Activated naive CD8-positive, alpha-beta T cell treated with anti-CD3 and anti-CD28 coated beads, Interleukin-2, amount 50 U/mL, for 16 hours (primary cell): Measurements from ENCODE around the gene TCERG1L.
"Not testable (repeated sequence)": the region's sequence is repeated elsewhere in the genome, so short reads cannot be mapped to it uniquely, and the experiment has no call there.

Experiments used
- DNase-seq: peaks from one replicate; pipeline ENCODE4 v3.0.0-alpha.2; 2020; ENCODE audit warnings: low read depth, low spot score

TCERG1L gene

GRCh38 chr10:131187274-131187673 is 124.2 kb downstream of the TCERG1L start:
- no peak for DNase-seq

DNA sequence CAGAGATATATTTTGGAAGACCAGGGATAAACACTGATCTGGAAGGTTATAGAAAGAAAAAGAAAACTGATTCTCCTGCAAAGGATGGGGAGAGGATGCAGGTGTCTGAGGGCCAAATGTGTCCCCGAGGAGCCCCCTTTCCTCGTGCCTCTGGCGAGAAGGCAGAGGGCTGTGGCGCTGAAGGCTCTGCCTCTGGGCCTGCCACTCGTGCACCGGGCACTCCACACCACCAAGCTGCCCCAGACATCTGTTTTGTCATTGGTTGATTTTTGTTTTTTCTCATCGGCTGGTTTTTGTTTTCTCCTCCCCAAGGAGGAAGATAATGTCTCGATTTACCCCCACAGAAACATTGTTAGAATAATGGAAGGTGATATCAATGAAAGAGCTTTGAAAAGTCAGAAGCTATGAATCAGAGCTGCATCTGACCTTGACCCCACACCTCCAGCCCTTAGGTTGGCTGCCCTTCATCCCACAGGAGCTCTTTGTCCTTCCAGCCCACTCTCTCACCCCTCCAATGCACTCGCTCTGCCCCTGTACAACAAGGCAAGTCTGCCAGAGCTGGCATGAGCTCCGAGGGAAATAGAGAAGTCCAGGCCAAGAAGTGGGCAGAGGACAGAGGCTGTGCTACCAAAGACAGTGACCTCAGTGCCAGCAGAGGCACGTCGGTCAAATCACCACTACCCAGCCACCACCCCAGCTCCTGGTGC is 124.8 kb downstream of the TCERG1L start:
- no peak for DNase-seq

DNA sequence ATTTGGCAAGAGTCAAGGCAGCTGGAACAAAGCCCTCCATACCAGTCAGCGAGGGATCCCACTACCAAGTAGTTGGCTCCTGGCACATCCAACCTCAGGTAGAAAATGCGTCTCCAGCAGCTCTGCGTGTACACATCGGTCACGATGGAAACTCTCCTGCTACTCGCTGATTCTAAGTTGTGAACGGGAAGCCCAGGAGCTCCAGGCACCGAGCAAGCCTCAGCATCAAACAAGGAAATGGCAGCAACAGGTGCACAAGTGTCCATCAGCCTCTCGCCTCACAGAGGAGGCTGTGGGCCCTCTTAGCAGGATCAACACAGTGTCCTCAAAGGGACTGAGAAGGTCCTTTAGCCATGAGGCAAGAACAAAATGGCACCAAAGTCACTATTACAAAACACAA is 127.0 kb downstream of the TCERG1L start:
- DNase-seq = no peak

- DNase-seq = no peak
Observed at GRCh38 chr10:131183546-131184045, 127.9 kb downstream of the TCERG1L start.

- DNase-seq = no peak
Observed at GRCh38 chr10:131181456-131181855, 130.1 kb downstream of the TCERG1L start.

GRCh38 chr10:131180740-131181415 is 130.6 kb downstream of the TCERG1L start:
- DNase-seq = no peak

- no peak for DNase-seq
Observed at GRCh38 chr10:131180086-131180485, 131.4 kb downstream of the TCERG1L start.

DNA sequence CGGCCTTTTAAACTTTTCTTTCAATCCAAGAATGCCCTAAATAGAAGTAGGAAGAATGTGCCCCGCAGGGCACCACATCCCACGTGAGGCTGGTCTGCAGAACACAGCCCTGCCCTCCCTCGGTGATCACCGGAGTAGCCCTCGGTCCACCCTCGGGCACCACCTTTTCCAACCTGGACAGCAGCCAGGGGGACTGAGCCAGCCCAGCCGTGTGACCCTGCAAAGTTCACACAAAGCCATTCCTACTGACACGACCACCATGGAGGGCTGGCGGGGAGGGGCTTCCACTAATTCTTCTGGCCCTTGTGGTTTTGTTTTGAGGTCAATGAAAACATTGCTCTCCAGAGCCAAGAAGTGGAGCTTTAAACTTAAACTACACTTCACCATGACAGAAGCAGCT is 132.2 kb downstream of the TCERG1L start:
- DNase-seq = no peak

DNA sequence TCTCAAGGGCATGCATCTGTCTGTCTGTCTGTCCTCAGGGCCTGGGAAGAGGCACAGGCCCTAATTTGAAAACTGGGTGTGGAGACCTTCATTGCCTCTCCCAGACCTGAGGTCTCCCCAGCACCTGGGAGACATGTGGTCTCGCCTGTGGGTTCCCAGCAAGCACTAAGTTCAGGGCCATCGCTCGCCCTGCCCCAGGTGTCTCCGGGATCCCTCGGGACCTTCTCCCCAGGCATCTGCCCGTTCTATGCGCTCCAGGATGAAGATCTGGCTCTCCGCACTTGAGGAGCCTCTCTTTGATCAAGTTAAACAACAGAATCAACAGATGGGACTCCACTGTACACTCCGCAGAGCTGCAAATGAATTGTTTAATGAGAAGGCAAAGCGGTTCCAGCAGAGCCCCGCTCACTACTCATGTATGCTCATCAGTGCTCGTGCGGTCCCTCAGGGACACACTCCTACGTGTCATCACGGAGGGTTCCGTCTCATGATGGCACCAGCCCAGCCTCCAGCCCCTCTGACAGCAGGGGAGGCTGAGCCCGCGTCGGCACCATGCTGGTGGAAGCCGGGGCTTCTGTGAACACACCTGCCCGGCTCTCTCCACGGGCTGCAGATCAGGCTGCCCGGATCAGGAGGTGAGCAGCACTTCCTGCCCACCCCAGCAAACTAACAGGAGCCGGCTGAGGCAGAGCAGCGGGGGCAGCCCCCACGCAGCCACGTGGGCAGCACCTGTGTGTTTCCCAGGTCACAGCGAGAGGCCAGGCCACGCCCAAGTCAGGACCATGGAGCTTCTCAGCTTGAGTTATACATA is 132.8 kb downstream of the TCERG1L start:
- no peak for DNase-seq

GRCh38 chr10:131177431-131178327 is 133.8 kb downstream of the TCERG1L start:
- DNase-seq = no peak

- DNase-seq = no peak
Observed at GRCh38 chr10:131176907-131177306, 134.6 kb downstream of the TCERG1L start.

DNA sequence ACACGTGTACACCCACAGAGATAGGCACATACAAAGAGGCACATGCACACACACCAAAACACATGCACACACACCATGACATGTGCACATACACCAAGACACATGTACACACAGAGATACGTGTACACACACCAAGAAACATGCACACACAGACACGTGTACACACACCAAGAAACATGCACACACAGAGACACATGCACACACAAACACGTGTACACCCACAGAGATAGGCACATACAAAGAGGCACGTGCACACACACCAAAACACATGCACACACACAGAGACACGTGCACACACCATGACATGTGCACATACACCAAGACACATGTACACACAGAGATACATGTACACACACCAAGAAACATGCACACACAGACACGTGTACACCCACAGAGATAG is 135.2 kb downstream of the TCERG1L start:
- DNase-seq = not testable (repeated sequence)

GRCh38 chr10:131175891-131176290 is 135.6 kb downstream of the TCERG1L start:
- no peak for DNase-seq

- DNase-seq = no peak
Observed at GRCh38 chr10:131174651-131175540, 136.6 kb downstream of the TCERG1L start.

DNA sequence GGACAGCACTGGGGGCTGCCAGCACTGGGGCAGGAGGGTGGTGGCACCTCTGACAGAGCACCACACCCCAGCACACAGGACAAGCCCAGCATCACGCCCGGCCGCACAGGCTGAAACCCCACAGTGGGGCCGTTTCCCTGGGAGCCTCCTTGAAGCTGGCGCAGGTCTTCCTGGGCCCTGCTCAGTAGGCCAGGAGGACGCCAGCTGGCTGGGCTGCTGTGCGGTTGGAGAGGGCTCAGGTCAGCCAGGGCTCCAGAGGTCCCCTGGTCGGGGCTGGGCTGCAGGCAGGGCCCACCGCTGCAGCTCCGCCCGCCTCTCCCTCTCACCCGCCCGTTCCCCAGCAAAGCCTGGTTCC is 137.3 kb downstream of the TCERG1L start:
- no peak for DNase-seq

DNA sequence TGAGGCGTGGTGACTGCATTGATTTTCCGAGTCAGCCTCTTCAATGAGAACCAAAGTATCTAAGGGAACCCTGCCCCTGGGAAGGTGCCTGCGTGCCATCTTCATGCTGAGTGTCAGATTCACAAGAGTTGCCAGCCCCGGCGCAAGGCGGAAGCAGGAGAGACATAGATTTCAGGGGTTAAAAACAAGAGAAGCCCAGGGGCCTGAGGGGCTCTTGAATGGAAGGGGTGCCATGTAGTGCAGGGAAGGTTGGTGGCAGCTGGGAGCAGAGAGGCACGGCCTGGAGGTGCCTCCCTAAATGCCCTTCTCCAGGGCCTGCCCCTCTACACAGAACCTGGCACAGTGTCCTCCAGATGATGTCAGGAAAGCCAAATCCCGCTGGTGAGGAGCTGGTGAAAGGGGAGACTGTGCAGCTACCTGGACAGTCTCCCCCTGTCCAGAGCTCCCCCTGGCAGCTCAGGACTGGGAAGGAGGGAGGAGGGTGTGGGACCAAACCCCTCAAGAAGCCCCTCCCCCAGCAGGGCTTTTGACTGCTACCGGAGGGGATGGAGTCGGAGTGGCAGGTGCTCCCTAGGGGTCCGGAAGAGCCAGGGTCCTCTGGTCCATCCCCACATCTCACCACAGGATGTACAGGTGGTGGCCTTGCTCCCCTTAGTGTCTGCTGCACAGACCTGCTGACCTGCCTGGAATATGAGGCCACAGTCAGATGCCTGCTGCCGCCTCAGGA is 137.9 kb downstream of the TCERG1L start:
- DNase-seq = no peak

DNA sequence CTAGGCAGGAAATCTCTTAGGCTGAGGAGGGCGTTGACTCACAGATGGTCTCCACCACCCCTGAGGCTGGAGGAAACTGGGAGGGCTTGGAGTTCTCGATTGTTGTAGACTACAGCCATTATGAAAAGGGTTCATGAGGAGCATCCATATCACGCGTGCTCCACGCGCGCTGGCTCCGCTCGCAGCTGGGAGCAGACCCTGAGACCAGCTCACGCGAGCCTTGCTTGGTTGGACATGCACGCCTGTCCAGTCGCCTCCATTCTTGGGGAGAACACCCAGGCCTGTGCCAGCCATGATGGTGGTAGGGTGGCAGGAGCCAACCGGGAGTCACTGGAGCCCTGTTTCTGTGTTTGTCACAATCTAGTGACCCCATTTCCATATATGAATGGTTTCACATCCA is 139.1 kb downstream of the TCERG1L start:
- no peak for DNase-seq

GRCh38 chr10:131169146-131169545 is 142.4 kb downstream of the TCERG1L start:
- no peak for DNase-seq

GRCh38 chr10:131168238-131168875 is 143.2 kb downstream of the TCERG1L start:
- no peak for DNase-seq
